ENCODE results near the gene EXO1. TPM values are rescaled to one million over a fixed set of nuclear protein-coding genes. Genes with fewer than 3 reads are reported as not detected.

Gene EXO1
- total RNA-seq, result 7.6 and 9.4 TPM in 2 replicates

GRCh38 chr1:241847796-241848685 is at the start of gene EXO1:
Gene EXO1 (plus strand): TSS chr1:241848204. CDS start chr1:241850426, 2,222 bp downstream.

Other genes starting within 250 kb of the EXO1 start
- gene CHML, start 207.8 kb upstream of the EXO1 start, total RNA-seq, result 10.8 and 20.6 TPM in 2 replicates
- gene OPN3, start 207.8 kb upstream of the EXO1 start, total RNA-seq, result 9.4 and 29.5 TPM in 2 replicates
- gene WDR64, start 195.9 kb upstream of the EXO1 start, total RNA-seq, result not detected in 2 replicates
- gene BECN2, start 109.6 kb downstream of the EXO1 start, total RNA-seq, result not detected in 2 replicates
- not detected in 2 replicates for gene MAP1LC3C, start 150.9 kb downstream of the EXO1 start, total RNA-seq

Data from bladder microvascular endothelial cell (primary cell).